Uterus (tissue), 4 donors: ENCODE measurements around the gene APP. TPM values are rescaled to one million over a fixed set of nuclear protein-coding genes. Genes with fewer than 3 reads are reported as not detected.
"Not testable (repeated sequence)": the region's sequence is repeated elsewhere in the genome, so short reads cannot be mapped to it uniquely, and the experiment has no call there.

ENCODE experiments used
- DNase-seq, 2 donors: peaks; one replicate each; pipeline ENCODE4 v3.0.0-alpha.2; 2019 to 2020
- H3K27ac ChIP-seq, 2 donors: fragments of 200-600 bp; sonication (generic); 1 replicate in 1 of 2; 2 replicates in 1 of 2; pipeline ENCODE4 v1.5.1; 2016 to 2018
- H3K27me3 ChIP-seq, 2 donors: fragments of 200-600 bp; sonication (generic); one replicate each; pipeline ENCODE4 v1.5.1; 2018 to 2019; ENCODE audit warnings: control low read depth in 1 of 2
- H3K36me3 ChIP-seq, 2 donors: fragments of 200-600 bp; sonication (generic); one replicate each; pipeline ENCODE4 v1.5.1; 2019; ENCODE audit warnings: control low read depth in 1 of 2
- H3K4me1 ChIP-seq, 2 donors: fragments of 200-600 bp; sonication (generic); one replicate each; pipeline ENCODE4 v1.5.1; 2018 to 2019; ENCODE audit warnings: control low read depth in 1 of 2
- H3K4me3 ChIP-seq, 2 donors: fragments of 200-600 bp; sonication (generic); 1 replicate in 1 of 2; 2 replicates in 1 of 2; pipeline ENCODE4 v1.5.1; 2018 to 2019; ENCODE audit warnings: mild to moderate bottlenecking in 1 of 2
- H3K9me3 ChIP-seq, 2 donors: fragments of 200-600 bp; sonication (generic); one replicate each; pipeline ENCODE4 v1.5.1; 2019; ENCODE audit warnings: control low read depth in 1 of 2
- POLR2A ChIP-seq, 2 donors: fragments of 450-650 bp; IDR thresholded peaks; one replicate each; pipeline ENCODE4 v1.6.1; 2016; ENCODE audit warnings: antibody characterized with exemption in 2 of 2, mild to moderate bottlenecking in 1 of 2, moderate library complexity in 1 of 2
- intact Hi-C: fragments of 100-400 bp; cut with DNase I; formaldehyde crosslinking; loops from one replicate; pipeline ENCODE4 v1.15.1; 2023; ENCODE audit warnings: low total_unique reads
- total RNA-seq, 4 donors: library from RNA; depleted of rRNA in 3 of 4; stranded (reverse); fragments of >200 nt in 3 of 4; gene quantifications; one replicate each; pipeline versions ENCODE4 v1.1.0 to v1.2.4, GENCODE V29; 2014 to 2023
- TF ChIP-seq, protein P1 (sequence below), 4 experiments: fragments of 200-600 bp in 2 of 4; fragments of 450-650 bp in 2 of 4; sonication (generic) in 2 of 4; IDR thresholded peaks; one replicate each; pipeline ENCODE4 v1.5.1; 2016 to 2019; ENCODE audit warnings: antibody characterized with exemption in 4 of 4, mild to moderate bottlenecking in 2 of 4, moderate library complexity in 1 of 4
- donor health status: DM: yes; HTN: yes; CAD: no.

Gene APP
- total RNA-seq, 4 donors from 2014 or later: 212 to 537 (median 430) TPM

GRCh38 chr21:26085127-26085526, 85.4 kb downstream of the APP start:
- intact Hi-C loops: no loop called here
- no peak for DNase-seq
- Histone ChIP-seq H3K4me3 (no peak overlapping the region), H3K9me3 (no peaks in the 10 kb centered on the region), H3K4me1 (no peaks in the 10 kb centered on the region), H3K36me3 (no peaks in the 10 kb centered on the region), H3K27me3 (no peaks in the 10 kb centered on the region), H3K27ac (no peak overlapping the region)
- TF ChIP-seq POLR2A (IDR thresholded peaks at IDR 0.05): no peak
- TF ChIP-seq, protein P1, sequence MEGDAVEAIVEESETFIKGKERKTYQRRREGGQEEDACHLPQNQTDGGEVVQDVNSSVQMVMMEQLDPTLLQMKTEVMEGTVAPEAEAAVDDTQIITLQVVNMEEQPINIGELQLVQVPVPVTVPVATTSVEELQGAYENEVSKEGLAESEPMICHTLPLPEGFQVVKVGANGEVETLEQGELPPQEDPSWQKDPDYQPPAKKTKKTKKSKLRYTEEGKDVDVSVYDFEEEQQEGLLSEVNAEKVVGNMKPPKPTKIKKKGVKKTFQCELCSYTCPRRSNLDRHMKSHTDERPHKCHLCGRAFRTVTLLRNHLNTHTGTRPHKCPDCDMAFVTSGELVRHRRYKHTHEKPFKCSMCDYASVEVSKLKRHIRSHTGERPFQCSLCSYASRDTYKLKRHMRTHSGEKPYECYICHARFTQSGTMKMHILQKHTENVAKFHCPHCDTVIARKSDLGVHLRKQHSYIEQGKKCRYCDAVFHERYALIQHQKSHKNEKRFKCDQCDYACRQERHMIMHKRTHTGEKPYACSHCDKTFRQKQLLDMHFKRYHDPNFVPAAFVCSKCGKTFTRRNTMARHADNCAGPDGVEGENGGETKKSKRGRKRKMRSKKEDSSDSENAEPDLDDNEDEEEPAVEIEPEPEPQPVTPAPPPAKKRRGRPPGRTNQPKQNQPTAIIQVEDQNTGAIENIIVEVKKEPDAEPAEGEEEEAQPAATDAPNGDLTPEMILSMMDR (IDR thresholded peaks at IDR 0.05): no peak

DNA sequence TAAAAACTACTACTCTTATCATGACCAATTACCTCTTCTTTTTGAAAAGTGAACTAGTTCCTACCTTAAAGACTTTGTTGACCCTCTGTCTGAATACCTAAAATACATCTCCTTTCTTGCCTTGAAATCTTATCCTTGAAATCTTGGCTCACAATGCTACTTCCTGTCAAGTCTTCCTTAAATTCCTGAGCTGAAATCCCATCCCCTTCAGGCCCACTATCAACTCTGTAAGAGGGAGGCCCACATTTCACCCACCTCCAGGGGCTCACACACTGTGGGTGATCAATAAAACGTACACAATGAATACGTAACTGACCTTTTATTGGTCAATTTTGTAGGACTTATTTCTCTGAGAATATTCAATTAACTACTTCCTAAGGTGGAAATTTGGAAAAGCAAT, 88.0 kb downstream of the APP start:
- Histone ChIP-seq H3K4me1 (no peaks in the 10 kb centered on the region), H3K36me3 (no peaks in the 10 kb centered on the region), H3K27me3 (no peaks in the 10 kb centered on the region), H3K4me3 (no peak overlapping the region), H3K27ac (no peak overlapping the region), H3K9me3 (no peaks in the 10 kb centered on the region)
- no peak for TF ChIP-seq POLR2A (IDR thresholded peaks at IDR 0.05)
- TF ChIP-seq, protein P1 (IDR thresholded peaks at IDR 0.05): no peak
- intact Hi-C loops: no loop called here
- no peak for DNase-seq

DNA sequence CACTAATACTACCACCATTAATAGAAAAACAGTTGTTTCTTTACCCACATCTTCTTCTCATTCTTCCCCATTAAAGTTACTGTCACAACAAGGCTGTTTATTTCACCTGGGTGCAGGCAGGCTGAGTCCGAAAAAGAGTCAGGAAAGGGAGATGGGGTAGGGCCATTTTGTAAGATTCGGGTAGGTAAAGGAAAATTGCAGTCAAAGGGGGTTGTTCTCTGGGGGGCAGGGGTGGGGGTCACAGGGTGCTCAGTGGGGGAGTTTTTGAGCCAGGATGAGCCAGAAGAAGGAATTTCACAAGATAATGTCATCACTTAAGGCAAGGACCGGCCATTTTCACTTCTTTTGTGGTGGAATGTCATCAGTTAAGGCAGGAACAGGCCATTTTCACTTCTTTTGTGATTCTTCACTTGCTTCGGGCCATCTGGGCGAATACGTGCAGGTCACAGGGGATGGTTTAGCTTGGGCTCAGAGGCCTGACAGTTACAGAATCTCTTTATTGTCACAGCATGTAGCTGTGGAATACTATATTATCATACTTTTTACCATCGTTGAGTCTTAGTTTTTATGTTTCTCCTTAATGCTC, 89.3 kb downstream of the APP start:
- H3K27me3 ChIP-seq, DNase-seq, H3K36me3 ChIP-seq, H3K27ac ChIP-seq, H3K4me1 ChIP-seq, H3K4me3 ChIP-seq, H3K9me3 ChIP-seq, intact Hi-C loops: not testable (repeated sequence)

- intact Hi-C loops: no loop called here
- no peaks in the 10 kb centered on the region for H3K27me3 ChIP-seq
- no peak for TF ChIP-seq POLR2A (IDR thresholded peaks at IDR 0.05)
- TF ChIP-seq, protein P1 (IDR thresholded peaks at IDR 0.05): no peak
Measured at GRCh38 chr21:26080211-26080610, 90.4 kb downstream of the APP start.

GRCh38 chr21:26079366-26079765, 91.2 kb downstream of the APP start:
- Histone ChIP-seq H3K9me3 (no peaks in the 10 kb centered on the region), H3K36me3 (no peaks in the 10 kb centered on the region), H3K4me3 (no peak overlapping the region), H3K27me3 (no peaks in the 10 kb centered on the region), H3K27ac (peak overlapping the region in 1 of 2 donors; percentile 31), H3K4me1 (no peaks in the 10 kb centered on the region)
- no peak for DNase-seq
- TF ChIP-seq POLR2A (IDR thresholded peaks at IDR 0.05): no peak
- TF ChIP-seq, protein P1 (IDR thresholded peaks at IDR 0.05): no peak
- intact Hi-C loops: no loop called here

More at GRCh38 chr21:26080211-26080610, 90.4 kb downstream of the APP start:
- Histone ChIP-seq H3K4me3 (no peak overlapping the region), H3K9me3 (no peaks in the 10 kb centered on the region), H3K4me1 (no peaks in the 10 kb centered on the region), H3K27ac (no peak overlapping the region), H3K36me3 (no peaks in the 10 kb centered on the region)
- no peak for DNase-seq

GRCh38 chr21:26077521-26077920, 93.0 kb downstream of the APP start:
- Histone ChIP-seq H3K4me3 (no peak overlapping the region), H3K27ac (no peak overlapping the region), H3K36me3 (no peaks in the 10 kb centered on the region), H3K4me1 (no peaks in the 10 kb centered on the region), H3K9me3 (no peaks in the 10 kb centered on the region), H3K27me3 (no peaks in the 10 kb centered on the region)
- intact Hi-C loops: no loop called here
- TF ChIP-seq, protein P1 (IDR thresholded peaks at IDR 0.05): no peak
- no peak for TF ChIP-seq POLR2A (IDR thresholded peaks at IDR 0.05)
- no peak for DNase-seq
